Thoracic aorta endothelial cell (primary cell): ENCODE data around the gene SLC16A10. TPM values are rescaled to one million over a fixed set of nuclear protein-coding genes. Genes with fewer than 3 reads are reported as not detected.

Source experiments
- small RNA-seq: library from RNA; depleted of rRNA; stranded (forward); fragments of <200 nt; gene quantifications from one replicate; pipeline ENCODE3, GENCODE V24; 2012
- total RNA-seq: library from RNA; depleted of rRNA; stranded (reverse); fragments of >200 nt; gene quantifications from 2 replicates; pipeline ENCODE4 v1.2.3, GENCODE V29; 2012

SLC16A10 gene, protein sequence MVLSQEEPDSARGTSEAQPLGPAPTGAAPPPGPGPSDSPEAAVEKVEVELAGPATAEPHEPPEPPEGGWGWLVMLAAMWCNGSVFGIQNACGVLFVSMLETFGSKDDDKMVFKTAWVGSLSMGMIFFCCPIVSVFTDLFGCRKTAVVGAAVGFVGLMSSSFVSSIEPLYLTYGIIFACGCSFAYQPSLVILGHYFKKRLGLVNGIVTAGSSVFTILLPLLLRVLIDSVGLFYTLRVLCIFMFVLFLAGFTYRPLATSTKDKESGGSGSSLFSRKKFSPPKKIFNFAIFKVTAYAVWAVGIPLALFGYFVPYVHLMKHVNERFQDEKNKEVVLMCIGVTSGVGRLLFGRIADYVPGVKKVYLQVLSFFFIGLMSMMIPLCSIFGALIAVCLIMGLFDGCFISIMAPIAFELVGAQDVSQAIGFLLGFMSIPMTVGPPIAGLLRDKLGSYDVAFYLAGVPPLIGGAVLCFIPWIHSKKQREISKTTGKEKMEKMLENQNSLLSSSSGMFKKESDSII
- total RNA-seq, result under 0.01 TPM in 1 of 2 replicates, not detected in the other

GRCh38 chr6:111087106-111087835, at the start of gene SLC16A10:
SLC16A10 (plus strand) TSS chr6:111087503; CDS start chr6:111087753, 250 bp downstream.

Small RNA genes lying within 50 kb of the gene (small RNA-seq; reads per million reads assigned to genes)
- gene RNU6-960P, result not detected

Other genes starting within 250 kb of the SLC16A10 start
- 124 and 134 TPM in 2 replicates for gene AMD1, start 212.7 kb upstream of the SLC16A10 start, total RNA-seq
- gene GTF3C6, start 128.8 kb upstream of the SLC16A10 start, total RNA-seq, result 60.1 and 65.0 TPM in 2 replicates
- gene RPF2, start 105.5 kb upstream of the SLC16A10 start, total RNA-seq, result 37.2 and 38.1 TPM in 2 replicates